Fibroblast of peridontal ligament (primary cell): ENCODE results near the gene PHF24.
"Not testable (repeated sequence)": the region's sequence is repeated elsewhere in the genome, so short reads cannot be mapped to it uniquely, and the experiment has no call there.

Experiments
- DNase-seq: peaks from one replicate; pipeline ENCODE4 v3.0.0-alpha.2; 2010; ENCODE audit errors: extremely low read depth

Gene PHF24

GRCh38 chr9:34957492-34958410 is at the start of gene PHF24:
PHF24 (plus strand) TSS chr9:34958285; CDS start chr9:34971299, 13,014 bp downstream.
- DNase-seq: no peak

- no peak for DNase-seq
These were observed 31.0 kb upstream of the PHF24 start for GRCh38 chr9:34927061-34927460.

DNA sequence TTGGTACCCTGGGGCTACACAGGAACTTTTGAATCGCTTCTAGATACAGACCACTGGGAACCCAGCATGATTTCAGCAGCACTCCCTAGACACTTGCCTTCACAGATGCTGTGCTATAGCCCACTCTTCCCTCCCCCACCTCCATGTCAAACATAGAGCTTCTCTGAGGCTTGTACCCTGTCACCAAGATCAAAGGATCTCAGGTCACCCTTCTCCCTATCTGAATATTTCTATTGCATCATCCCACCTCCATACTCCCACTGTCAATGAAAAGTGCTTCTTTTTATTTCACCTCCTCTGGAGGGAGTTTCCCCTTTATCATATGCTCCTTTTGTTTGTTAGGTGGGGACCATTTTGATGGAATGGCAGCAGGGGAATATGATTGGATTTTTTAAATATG is 29.2 kb upstream of the PHF24 start:
- no peak for DNase-seq

- no peak for DNase-seq
These were observed 28.5 kb upstream of the PHF24 start for GRCh38 chr9:34929506-34930102.

- DNase-seq: not testable (repeated sequence)
These were observed 18.1 kb upstream of the PHF24 start for GRCh38 chr9:34939989-34940388.

DNA sequence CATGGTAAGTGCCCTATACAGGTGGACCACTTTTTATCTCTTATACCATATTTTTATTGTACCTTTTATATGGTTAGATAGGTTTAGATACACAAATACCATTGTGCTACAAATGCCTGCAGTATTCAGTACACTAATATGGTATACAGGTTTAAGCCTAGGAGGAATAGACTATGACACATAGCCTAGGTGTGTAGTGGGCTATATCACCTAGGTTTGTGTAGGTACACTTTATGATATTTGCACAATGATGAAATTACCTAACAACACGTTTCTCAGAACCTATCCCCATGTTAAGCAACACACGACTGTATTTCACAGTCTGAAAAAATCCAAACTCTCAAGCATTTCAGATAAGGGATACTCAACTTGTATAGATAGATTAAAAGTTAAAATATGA is 9.6 kb upstream of the PHF24 start:
- no peak for DNase-seq

GRCh38 chr9:34954225-34954624 is 3.9 kb upstream of the PHF24 start:
- no peak for DNase-seq

DNA sequence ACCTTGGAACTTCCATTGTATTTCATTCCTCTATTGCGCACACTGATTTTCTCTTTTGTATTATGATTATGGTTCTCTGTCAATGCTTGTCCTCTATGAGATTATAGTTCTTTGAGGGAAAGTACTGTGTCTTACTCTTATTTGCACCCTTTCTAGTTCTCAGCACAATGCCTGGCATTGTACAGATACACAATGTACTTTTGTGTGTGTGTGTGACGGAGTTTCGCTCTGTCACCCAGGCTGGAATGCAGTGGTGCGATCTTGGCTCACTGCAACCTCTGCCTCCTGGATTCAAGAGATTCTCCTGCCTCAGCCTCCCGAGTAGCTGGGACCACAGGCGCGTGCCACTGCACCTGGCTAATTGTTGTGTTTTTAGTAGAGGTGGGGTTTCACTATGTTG is 2.0 kb upstream of the PHF24 start:
- not testable (repeated sequence) for DNase-seq

DNA sequence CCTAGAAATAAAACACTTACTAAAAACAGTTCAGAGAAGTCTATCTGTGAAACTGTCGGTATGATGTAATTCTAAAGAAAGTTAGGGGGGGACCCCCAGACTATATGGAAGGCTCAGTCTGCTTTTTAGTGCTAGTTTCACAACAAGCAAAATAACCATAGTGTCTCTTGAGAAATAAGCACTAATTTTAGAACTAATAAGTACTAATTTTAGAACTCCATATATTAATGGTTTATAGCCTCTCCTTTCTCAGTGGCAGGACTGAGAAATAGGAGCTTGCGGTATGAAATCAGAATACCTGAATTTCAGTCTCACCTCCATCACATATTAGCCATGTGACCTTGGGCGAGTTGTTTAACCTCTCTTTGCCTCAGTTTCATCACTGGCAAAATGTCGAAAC is 1.4 kb upstream of the PHF24 start:
- no peak for DNase-seq

GRCh38 chr9:34958411-34958982 is 412 bp downstream of the PHF24 start:
- no peak for DNase-seq

GRCh38 chr9:34959461-34959860 is 1.4 kb downstream of the PHF24 start:
- no peak for DNase-seq

DNA sequence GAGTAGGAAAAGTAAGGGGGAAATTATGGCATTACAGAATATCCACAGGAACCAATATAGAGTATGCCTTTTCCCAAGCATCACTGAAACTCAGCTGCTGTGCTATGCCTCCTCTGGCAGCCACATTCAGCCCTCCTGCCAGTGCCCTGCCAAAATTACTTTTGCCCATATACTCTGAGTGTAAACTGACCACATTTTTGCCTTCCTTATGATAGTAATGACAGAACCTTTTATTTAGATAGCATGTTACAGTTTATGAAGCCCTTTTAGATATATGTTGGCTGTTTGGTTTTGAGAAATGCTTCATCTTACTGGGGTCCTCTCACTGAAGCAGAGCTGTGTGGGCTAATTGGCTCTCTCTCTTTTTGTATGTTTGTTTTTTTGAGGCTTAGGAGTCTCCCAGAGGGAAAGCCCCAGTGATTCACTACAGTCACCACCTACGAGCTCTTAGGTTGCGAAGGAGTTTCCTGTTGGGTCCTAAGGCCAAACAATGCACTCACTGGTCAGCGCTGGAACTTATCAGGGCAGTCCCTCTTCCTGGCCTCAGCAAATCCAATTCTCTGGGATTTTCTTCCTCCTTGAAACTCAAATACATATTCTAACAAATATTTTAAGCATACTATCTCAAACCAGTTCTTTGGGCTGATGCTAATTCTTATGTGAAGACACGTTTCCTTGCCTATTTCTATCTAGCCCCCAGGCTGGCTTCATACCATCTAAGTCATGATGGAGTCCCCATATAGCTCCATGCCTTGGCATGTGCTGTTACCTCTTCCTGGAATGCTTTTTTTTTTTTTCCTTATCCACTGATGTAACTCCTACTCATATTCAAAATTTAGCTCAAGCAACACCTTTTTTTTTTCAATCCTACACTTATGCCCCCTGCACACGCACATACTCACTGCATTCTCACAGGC is 3.7 kb downstream of the PHF24 start:
- peak; percentile 37 for DNase-seq

DNA sequence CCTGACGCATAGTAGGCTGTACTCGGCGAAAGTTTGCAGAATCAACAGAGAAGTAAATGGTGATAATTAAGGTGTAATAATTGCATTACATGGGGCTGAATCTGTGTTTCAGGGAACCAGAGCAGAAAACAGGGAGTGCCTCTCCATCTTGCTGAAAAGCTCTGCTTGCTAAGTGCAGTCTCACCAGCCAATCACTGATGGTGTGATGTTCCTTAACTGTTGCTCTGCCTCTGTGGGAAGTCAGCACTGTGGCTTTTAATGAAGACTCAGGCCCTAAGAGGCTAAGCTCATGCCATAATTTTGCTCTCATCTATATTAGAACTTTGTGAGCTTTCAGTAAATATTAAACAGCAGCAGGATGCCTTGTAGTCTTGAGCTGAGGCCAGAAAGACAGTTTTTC is 4.5 kb downstream of the PHF24 start:
- no peak for DNase-seq

- DNase-seq: no peak
These were observed 5.5 kb downstream of the PHF24 start for GRCh38 chr9:34963552-34963951.

DNA sequence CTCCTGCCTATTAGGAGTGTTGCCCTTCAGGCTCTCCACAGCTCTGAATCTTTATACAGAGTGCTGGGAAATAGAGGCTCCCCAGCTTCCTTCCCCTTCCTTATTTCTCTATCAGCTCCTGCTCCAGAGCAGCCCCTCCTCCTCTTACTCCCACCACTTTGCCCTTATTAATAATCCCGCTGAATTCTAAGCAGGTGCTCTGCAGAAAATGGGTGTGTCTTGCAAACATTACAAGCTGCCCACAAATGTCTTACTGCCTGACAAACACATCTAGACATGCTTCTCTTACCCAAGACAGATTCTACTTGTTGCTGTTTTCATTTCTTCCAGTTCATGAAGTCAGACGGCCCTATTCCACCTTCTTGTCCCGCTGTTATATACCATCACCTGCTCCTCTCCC is 6.4 kb downstream of the PHF24 start:
- no peak for DNase-seq

DNA sequence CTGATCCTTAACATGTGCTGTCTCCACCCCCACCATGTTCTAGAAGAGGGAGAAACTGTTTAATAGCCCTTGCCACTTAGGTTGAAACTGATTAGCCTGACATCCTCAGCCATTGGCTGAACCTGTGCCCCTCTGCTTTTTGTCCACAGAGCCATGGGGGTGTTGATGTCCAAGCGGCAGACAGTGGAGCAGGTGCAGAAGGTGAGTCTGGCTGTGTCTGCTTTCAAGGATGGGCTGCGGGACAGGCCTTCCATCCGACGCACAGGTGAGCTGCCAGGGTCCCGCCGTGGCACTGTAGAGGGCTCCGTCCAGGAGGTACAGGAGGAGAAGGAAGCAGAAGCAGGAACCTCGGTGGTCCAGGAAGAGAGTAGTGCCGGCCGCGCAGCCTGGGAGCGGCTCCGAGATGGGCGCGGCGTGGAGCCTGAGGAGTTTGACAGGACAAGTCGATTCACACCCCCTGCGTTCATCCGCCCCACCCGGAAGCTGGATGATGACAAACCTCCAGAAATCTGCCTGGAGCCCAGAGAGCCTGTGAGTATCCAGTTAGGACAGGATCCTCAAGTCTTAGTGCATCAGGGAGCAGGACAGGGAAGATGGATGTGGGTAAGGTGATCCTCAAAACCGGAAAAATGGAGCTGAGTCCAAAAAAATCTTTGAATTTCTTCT is 13.2 kb downstream of the PHF24 start:
- DNase-seq: no peak

- DNase-seq: no peak
These were observed 16.6 kb downstream of the PHF24 start for GRCh38 chr9:34974664-34975063.

DNA sequence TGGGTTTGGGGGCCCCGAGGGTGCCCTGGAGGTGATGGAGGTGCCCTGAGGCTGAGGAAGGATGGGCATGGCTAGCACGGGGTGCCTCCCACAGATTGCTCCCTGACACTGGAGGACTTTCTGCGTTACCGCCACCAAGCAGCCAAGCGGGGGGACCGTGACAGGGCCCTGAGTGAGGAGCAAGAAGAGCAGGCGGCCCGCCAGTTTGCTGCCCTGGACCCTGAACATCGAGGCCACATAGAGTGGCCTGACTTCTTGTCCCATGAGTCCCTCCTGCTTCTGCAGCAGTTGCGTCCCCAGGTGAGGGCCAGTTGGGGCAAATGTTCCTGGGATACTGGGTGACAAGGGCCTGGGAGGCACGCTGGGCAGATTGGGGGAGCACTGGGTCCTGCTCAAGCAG is 18.4 kb downstream of the PHF24 start:
- no peak for DNase-seq

GRCh38 chr9:34976992-34977391 is 18.9 kb downstream of the PHF24 start:
- DNase-seq: no peak

- DNase-seq: no peak
These were observed 22.2 kb downstream of the PHF24 start for GRCh38 chr9:34980181-34980761.

GRCh38 chr9:34982361-34982760 is 24.3 kb downstream of the PHF24 start:
- no peak for DNase-seq
